ENCODE data around the gene NF2.

The NF2 gene

DNA sequence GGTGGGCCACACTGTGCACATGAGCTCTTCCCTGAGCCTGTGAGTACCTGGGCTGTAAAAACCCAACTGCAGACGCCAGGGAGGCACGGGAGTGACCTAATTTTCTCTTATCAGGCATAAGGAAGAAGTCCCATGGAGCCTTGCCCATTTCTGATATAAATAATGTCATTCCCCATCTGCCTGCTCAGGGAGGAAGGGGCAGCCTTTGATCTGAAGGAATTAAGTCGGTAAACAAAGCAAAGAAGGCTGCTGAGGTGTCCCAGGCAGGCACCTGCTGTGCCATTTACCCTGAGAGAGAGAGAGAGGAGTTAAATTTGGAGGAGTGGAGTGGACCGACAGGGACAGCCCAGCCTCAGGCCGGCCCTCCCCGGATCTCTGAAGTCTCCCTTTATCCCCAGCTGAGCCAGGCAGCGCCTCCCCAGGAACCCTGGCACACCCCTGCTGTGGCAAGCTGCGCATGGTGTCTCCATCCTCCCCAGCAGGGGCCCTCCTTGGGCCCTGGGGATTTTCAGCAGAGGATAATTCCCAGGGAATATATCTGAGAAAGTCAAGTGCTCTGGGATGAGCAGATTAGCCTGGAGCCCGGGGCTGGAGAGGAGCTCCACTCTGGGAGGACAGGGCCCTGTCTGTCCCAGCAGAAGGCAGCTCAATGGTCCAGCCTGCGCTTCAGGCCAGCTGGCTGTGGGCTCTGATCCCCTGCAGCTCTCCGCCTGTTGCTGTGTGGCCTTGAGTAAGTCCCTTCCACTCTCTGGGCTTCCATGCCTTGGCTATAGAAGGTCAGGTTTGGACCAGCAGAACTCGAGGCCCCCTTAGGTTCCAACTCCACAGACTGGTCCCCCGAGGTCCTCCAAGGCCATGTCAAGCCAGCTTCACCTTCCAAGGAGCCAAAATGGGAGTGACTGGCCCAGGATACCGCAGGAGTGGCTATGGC, 98.8 kb downstream of the NF2 start:
- TF ChIP-seq, protein P1, sequence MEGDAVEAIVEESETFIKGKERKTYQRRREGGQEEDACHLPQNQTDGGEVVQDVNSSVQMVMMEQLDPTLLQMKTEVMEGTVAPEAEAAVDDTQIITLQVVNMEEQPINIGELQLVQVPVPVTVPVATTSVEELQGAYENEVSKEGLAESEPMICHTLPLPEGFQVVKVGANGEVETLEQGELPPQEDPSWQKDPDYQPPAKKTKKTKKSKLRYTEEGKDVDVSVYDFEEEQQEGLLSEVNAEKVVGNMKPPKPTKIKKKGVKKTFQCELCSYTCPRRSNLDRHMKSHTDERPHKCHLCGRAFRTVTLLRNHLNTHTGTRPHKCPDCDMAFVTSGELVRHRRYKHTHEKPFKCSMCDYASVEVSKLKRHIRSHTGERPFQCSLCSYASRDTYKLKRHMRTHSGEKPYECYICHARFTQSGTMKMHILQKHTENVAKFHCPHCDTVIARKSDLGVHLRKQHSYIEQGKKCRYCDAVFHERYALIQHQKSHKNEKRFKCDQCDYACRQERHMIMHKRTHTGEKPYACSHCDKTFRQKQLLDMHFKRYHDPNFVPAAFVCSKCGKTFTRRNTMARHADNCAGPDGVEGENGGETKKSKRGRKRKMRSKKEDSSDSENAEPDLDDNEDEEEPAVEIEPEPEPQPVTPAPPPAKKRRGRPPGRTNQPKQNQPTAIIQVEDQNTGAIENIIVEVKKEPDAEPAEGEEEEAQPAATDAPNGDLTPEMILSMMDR (IDR thresholded peaks at IDR 0.05; ENCODE audit: borderline replicate concordance, insufficient read depth, low read depth, low read length), result no peak
- no peak overlapping the region for H3K4me3 ChIP-seq (ENCODE audit: low read depth, low read length)

GRCh38 chr22:29702931-29703501, 99.6 kb downstream of the NF2 start:
- TF ChIP-seq, protein P1 (IDR thresholded peaks at IDR 0.05; ENCODE audit: borderline replicate concordance, insufficient read depth, low read depth, low read length), result no peak
- H3K4me3 ChIP-seq (ENCODE audit: low read depth, low read length), result no peak overlapping the region

GRCh38 chr22:29703569-29704195, 100.2 kb downstream of the NF2 start:
- TF ChIP-seq, protein P1 (IDR thresholded peaks at IDR 0.05; ENCODE audit: borderline replicate concordance, insufficient read depth, low read depth, low read length), result no peak
- H3K4me3 ChIP-seq (ENCODE audit: low read depth, low read length), result no peak overlapping the region

DNA sequence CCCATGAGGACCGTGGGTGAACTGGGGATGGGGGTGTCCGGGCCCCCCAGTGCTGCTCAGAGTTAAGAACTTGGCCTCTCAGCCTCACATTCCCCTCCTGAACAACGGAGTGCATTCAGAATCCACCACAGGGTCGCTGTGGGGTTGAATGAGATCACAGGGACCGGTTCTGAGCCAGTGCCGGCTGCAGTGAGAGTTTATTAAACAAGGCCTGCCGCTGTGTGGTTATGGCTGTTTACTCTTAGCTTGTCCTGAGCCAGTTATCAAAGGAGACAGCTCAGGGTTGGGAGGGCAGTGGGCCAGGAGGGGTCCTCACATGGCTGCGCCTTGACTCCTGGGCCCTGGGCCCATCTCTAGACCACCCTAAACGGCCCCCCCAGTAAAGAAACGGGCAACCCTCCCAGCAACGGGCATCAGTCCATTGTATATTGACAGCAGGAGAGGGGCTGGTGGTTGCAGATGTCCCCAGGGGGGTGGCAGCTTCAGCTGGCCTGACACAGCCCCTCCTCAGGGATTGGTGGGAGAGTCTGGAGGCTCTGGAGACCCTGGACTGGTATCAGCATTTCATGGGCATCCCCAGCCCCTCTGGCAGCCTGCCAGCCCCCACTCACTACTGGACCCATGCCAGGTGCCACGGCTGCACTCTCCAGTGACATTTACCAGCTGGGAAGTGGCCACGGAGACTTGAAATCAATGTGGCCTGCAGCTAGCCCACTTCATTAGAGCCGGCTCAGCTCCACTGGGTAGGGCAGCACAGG, 101.3 kb downstream of the NF2 start:
- H3K4me3 ChIP-seq (ENCODE audit: low read depth, low read length), result no peak overlapping the region
- TF ChIP-seq, protein P1 (IDR thresholded peaks at IDR 0.05; ENCODE audit: borderline replicate concordance, insufficient read depth, low read depth, low read length), result no peak

DNA sequence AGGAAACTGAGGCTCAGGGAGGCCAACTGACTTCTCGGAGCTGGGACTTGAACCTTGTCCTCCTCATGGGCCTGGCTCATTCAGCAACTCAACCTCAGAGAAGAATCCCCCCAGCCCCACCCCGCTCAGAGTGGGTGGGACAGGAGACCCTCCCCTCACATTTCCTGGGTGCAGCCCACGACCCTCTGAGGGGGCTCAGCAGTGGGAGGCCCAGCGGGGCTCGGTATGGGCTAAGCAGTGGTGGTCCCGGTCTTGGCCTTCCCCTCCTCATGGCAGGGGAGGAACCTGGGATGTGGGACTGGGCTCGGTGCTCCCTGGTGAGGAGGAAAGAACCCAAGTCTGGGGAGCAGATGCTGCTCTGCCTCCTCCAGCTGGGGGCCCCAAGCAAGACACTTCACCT, 102.2 kb downstream of the NF2 start:
- TF ChIP-seq, protein P1 (IDR thresholded peaks at IDR 0.05; ENCODE audit: borderline replicate concordance, insufficient read depth, low read depth, low read length), result no peak
- no peak overlapping the region for H3K4me3 ChIP-seq (ENCODE audit: low read depth, low read length)

DNA sequence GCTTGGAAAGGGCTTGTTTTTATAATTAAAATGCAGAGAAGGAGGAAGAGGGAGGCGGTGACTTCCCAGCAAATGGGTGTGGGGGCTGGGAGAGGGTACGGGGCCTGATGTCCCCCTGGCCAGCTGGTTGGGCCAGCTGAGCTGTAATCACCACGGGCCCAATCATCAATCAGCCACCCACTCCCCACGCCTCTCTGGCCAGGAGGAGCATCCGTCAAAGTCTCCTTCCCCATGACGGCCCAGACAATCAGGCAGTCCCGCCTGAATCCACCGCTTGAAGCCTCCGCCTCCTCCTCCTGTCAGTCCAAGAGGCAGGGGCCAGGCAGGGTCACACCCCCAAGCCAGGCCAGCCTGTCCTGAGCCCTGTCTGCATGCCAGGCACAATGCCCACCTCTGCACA, 103.1 kb downstream of the NF2 start:
- no peak overlapping the region for H3K4me3 ChIP-seq (ENCODE audit: low read depth, low read length)
- TF ChIP-seq, protein P1 (IDR thresholded peaks at IDR 0.05; ENCODE audit: borderline replicate concordance, insufficient read depth, low read depth, low read length), result no peak
